ENCODE results near the gene C1GALT1C1L.
"Not testable (repeated sequence)": the region's sequence is repeated elsewhere in the genome, so short reads cannot be mapped to it uniquely, and the experiment has no call there.

The C1GALT1C1L gene

GRCh38 chr2:43676322-43677050 is at the start of gene C1GALT1C1L:
Gene C1GALT1C1L, minus strand, starts transcription at chr2:43676429. Its CDS starts 107 bp downstream, at chr2:43676322.
- no peak for DNase-seq (ENCODE audit: low read depth)

- no peak for DNase-seq (ENCODE audit: low read depth)
These were observed 49.5 kb upstream of the C1GALT1C1L start for GRCh38 chr2:43725711-43726246.

- no peak for DNase-seq (ENCODE audit: low read depth)
These were observed 48.7 kb upstream of the C1GALT1C1L start for GRCh38 chr2:43724728-43725526.

GRCh38 chr2:43718530-43719124 is 42.4 kb upstream of the C1GALT1C1L start:
- DNase-seq (ENCODE audit: low read depth), result no peak

GRCh38 chr2:43717322-43717721 is 41.1 kb upstream of the C1GALT1C1L start:
- no peak for DNase-seq (ENCODE audit: low read depth)

GRCh38 chr2:43715300-43716098 is 39.3 kb upstream of the C1GALT1C1L start:
- DNase-seq (ENCODE audit: low read depth), result no peak

- DNase-seq (ENCODE audit: low read depth), result no peak
These were observed 37.9 kb upstream of the C1GALT1C1L start for GRCh38 chr2:43714164-43714563.

GRCh38 chr2:43710866-43711265 is 34.6 kb upstream of the C1GALT1C1L start:
- DNase-seq (ENCODE audit: low read depth), result no peak

GRCh38 chr2:43708891-43709290 is 32.7 kb upstream of the C1GALT1C1L start:
- DNase-seq (ENCODE audit: low read depth), result no peak

GRCh38 chr2:43708178-43708577 is 31.9 kb upstream of the C1GALT1C1L start:
- no peak for DNase-seq (ENCODE audit: low read depth)

- DNase-seq (ENCODE audit: low read depth), result no peak
These were observed 31.2 kb upstream of the C1GALT1C1L start for GRCh38 chr2:43707255-43708015.

- DNase-seq (ENCODE audit: low read depth), result no peak
These were observed 24.9 kb upstream of the C1GALT1C1L start for GRCh38 chr2:43701111-43701510.

- DNase-seq (ENCODE audit: low read depth), result no peak
These were observed 23.5 kb upstream of the C1GALT1C1L start for GRCh38 chr2:43699761-43700160.

GRCh38 chr2:43698140-43698539 is 21.9 kb upstream of the C1GALT1C1L start:
- DNase-seq (ENCODE audit: low read depth), result not testable (repeated sequence)

GRCh38 chr2:43692428-43692994 is 16.3 kb upstream of the C1GALT1C1L start:
- no peak for DNase-seq (ENCODE audit: low read depth)

- no peak for DNase-seq (ENCODE audit: low read depth)
These were observed 13.8 kb upstream of the C1GALT1C1L start for GRCh38 chr2:43689999-43690398.

GRCh38 chr2:43685357-43685756 is 9.1 kb upstream of the C1GALT1C1L start:
- no peak for DNase-seq (ENCODE audit: low read depth)

GRCh38 chr2:43677783-43678182 is 1.6 kb upstream of the C1GALT1C1L start:
- not testable (repeated sequence) for DNase-seq (ENCODE audit: low read depth)

GRCh38 chr2:43675646-43676321 is 445 bp downstream of the C1GALT1C1L start:
- DNase-seq (ENCODE audit: low read depth), result no peak

- no peak for DNase-seq (ENCODE audit: low read depth)
These were observed 19.0 kb downstream of the C1GALT1C1L start for GRCh38 chr2:43657241-43657640.
